Activated T-cell treated with anti-CD3 and anti-CD28 coated beads for 1 hour (primary cell): ENCODE results near the gene STX2.
"Not testable (repeated sequence)": the region's sequence is repeated elsewhere in the genome, so short reads cannot be mapped to it uniquely, and the experiment has no call there.

Experiments
- DNase-seq: peaks from one replicate; pipeline ENCODE4 v3.0.0-alpha.2; 2020; ENCODE audit warnings: low read depth

STX2 gene

GRCh38 chr12:130799051-130799450 lies 40.0 kb downstream of the STX2 start:
- no peak for DNase-seq

DNA sequence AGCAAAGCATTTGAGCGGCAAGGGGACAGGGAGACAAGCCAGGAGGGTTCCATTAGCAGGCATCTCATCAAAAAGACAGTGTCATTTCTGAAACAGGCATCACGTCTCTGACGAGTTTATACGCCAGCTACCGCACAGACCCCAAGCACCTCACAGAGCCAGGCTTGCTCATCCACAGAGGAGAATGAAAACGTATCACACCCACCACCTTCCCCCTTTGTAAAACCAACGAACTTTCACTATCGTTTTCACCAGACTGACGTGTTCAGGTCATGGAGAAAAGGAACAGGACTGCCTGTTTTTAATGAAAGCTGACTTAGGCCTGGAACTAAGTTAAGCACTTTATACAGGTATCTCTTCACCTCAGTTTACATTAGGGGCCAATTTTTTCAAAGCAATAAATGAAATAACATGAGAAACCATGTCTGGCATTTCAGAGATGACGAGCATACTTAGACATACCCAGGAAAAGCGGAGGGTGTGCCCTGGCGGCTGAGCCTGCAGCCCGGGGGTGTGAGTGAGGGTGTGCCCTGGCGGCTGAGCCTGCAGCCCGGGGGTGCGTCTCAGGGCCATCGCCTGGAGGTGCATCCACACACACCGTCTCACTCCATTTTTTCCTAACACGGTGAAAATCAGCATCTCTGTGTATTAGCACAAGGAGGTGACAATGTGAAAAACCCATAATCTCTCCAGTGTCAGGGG lies 41.9 kb downstream of the STX2 start:
- DNase-seq = no peak

DNA sequence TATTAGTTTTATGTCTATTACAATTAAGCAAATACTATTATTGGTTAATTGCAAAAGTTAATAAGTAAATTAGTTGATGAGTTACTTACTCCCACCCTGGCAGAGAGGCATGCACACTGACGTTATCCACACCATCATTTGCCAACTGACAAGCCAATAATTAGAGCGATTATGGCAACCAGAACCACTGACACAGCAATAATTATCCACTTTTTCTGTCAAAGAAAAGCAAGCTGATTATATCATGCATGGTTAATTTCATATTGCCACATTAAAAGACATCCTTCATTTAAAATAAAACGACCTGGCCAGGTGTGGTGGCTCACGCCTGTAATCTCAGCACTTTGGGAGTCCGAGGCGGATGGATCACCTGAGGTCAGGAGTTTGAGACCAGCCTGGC lies 43.1 kb downstream of the STX2 start:
- no peak for DNase-seq

DNA sequence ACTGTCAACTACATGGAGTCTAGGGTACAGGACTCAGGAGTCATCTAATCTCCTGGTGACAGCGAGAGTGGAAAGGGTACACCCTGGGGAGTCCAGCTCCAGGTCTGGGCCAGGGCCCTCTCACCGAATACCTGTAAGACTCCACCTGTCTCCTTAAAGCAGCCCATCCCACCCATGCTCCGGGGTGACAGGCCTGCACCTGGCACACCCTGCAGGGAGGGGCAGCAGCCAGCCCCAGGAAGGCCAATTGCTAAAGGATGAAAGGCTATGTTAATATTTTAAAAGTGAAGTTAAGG lies 45.5 kb downstream of the STX2 start:
- DNase-seq = no peak

GRCh38 chr12:130792821-130793553 lies 46.1 kb downstream of the STX2 start:
- DNase-seq = no peak

- DNase-seq = no peak
These were observed 47.4 kb downstream of the STX2 start for GRCh38 chr12:130791629-130792028.

- DNase-seq = no peak
These were observed 50.5 kb downstream of the STX2 start for GRCh38 chr12:130788515-130788914.

- no peak for DNase-seq
These were observed 51.3 kb downstream of the STX2 start for GRCh38 chr12:130787445-130788410.

DNA sequence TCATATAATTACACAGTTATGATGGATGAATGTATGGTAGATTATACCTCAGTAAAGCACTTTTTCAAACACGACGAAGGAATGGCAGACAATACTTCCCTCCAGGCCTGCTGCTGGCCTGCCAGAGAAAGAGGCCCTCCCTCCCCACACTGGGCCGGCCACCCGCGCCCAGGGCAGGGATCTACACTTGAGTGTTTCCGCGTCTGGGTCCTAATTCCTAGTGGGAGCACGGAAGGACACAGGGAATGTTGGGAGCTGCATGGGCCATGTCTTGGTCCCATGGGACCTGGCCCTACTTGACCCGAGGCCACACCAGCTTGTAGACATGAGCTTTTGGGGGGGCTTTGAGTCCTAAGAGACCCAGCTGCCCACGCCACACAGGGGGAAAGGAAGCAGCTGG lies 52.0 kb downstream of the STX2 start:
- DNase-seq = no peak

- DNase-seq = no peak
These were observed 55.8 kb downstream of the STX2 start for GRCh38 chr12:130783110-130783715.

DNA sequence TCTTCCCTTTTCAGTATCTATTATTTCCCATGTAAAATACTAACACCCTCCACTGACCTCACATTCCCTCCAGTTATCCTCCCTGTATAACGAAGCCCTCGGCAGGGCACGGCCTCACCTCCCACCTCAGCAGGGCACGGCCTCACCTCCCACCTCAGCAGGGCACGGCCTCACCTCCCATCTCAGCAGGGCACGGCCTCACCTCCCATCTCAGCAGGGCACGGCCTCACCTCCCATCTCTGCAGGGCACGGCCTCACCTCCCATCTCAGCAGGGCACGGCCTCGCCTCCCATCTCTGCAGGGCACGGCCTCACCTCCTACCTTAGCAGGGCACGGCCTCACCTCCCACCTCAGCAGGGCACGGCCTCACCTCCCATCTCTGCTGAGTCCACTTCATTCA lies 56.8 kb downstream of the STX2 start:
- DNase-seq = not testable (repeated sequence)

DNA sequence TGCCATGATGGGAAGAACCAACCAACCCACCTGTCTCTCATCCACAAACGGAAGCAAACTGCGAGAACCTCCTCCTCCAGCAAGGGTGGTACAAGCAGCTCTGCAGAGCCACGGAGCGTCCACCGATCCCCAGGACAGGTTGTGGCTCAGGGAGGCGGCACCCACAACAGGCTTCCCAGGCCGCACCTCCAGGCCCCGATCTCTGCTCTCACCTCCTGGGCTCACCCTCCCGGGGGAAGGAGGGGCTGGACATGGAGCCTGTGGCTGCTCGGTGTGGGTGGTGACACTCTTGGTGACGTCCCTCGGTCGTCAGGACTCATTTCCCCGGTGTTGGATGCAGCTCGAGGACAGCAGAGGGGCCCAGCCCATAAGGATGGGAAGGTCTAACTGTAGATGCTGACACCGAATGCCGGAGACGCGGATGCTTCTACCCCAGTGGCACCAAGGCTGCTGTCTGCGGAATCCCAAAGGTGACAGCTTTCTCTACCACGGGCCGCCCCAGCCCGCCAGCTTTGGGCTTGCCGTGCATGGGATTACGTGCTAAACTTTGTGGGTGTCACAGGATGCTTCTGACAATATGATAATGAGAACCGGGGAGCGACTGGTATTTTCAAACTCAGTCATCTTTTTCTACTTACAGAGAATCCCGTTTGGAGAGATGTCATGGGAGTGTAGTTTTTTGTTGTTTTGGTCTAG lies 58.0 kb downstream of the STX2 start:
- no peak for DNase-seq

GRCh38 chr12:130780325-130780724 lies 58.7 kb downstream of the STX2 start:
- DNase-seq = no peak

DNA sequence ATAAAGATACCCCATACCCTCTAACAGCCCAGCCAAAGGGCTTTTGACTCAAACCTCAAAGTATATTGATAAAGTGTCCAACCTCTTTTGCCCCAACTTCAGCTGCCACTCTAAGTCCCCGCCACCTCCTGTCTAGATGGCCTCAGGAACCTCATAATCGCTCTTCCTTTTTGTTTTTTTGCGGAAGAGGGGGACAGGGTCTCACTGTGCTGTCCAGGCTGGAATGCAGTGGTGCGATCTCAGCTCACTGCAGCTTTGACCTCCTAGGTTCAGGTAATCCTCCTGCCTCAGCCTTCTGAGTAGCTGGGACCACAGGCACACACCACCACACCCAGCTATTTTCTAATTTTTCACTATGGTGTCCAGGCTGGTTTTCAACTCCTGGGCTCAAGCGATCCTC lies 60.3 kb downstream of the STX2 start:
- DNase-seq = no peak

DNA sequence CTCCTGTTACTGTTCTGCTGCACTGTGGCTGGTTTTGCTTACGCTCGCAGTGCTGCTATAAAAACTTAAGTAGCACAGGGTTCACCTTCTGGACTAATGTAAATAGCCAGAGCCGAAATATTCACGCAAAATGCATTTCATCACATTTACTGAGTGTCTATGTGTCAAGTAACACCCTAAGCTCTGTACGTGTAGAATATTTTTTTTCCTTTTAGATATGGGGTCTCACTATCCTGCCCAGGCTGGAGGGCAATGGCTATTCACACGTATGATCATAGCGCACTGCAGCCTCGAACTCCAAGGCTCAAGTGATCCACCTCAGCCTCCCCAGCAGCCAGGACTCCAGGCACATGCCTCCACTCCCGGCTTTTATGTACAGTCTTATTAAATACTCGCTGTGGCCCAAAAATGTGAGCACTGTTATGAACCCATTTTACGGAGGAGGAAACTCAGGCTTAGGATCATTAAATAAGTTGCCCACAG lies 62.2 kb downstream of the STX2 start:
- DNase-seq = no peak

DNA sequence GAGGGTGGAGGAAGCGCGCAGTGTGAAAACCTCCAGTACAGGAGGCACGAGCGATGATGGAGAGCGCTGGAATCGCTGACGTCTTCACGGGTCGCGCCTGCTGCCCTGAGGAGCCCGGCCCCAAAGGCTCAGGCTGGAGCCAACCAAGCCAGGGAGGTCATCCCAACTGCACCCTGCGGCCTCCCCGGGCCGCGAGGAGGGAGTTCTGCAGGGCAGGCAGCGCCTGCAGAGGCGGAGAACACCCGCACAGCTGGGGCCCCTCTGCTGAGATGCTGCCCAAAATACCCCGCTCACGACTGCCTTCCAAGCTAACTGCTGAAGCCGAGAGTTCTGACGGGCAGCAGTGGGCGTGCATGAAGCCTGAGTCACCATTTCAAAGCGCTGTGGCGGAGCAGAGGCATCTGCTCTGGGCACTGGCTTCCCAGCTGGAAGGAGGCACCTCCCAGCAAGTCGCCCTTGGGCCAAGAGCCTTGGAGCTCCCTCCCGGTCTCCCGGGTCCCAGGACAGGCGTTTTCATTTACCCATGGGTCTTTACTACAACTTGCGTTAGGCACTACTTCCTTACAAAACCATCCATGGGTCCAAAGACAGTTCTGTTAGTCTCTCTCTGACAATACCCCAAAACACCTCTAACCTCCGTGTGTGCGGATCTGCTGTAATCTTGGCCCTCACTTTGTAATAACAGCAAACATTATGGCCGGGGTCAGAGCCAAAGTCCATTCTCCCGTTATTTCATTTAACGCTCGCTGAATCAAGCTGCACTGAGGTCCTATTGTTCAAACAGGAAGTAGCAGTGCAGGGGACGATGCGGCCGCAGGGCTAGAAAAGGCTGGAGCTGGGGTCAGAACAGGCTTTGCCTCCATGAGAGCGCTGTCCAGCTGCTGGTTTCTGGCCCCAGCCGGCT lies 62.8 kb downstream of the STX2 start:
- peak; percentile 22 for DNase-seq

- no peak for DNase-seq
These were observed 68.5 kb downstream of the STX2 start for GRCh38 chr12:130770413-130771028.

DNA sequence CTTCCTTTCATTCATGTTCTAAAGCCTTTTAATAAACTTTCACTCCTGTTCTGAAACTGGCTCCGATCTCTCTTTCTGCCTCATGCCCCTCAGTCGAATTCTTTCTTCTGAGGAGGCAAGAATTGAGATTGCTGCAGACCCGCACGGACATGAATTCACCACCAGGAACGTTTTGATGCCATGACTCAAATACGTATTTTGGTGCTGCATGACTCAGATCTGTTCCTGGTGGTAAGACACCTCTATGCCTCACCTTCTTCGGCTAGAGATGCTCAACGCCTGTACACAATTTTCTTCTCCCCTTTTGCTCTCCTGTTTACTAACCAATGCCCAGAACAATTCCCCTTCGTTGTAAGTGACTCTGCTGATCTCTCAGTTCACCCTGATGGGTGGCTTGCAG lies 70.9 kb downstream of the STX2 start:
- DNase-seq = no peak

GRCh38 chr12:130766470-130766869 lies 72.6 kb downstream of the STX2 start:
- DNase-seq = no peak

DNA sequence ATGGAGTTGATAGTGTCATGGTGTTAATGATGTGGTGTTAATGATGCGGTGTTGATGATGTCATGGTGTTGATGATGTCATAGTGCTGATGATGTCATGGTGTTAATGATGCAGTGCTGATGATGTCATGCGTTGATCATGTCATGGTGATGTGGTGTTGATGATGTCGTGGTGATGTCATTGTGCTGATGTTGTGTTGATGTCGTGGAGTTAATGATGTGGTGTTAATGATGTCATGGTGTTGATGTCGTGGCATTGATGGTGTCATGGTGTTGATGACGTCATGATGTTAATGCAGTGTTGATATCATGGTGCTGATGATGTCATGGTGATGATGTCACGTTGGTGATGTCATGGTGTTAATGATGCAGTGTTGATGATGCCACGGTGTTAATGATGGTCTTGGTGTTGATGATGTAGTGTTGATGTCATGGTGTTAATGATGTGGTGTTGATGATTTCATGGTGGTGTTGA lies 73.8 kb downstream of the STX2 start:
- no peak for DNase-seq
